CD4-positive, alpha-beta T cell treated with Interleukin-15 for 1 hour (primary cell): Measurements from ENCODE around the gene ZWINT.

Source experiments
- DNase-seq: peaks from one replicate; pipeline ENCODE4 v3.0.0-alpha.2; 2020

Gene ZWINT, protein sequence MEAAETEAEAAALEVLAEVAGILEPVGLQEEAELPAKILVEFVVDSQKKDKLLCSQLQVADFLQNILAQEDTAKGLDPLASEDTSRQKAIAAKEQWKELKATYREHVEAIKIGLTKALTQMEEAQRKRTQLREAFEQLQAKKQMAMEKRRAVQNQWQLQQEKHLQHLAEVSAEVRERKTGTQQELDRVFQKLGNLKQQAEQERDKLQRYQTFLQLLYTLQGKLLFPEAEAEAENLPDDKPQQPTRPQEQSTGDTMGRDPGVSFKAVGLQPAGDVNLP

GRCh38 chr10:56360967-56361612 is at the start of gene ZWINT:
ZWINT (minus strand) TSS chr10:56361259; CDS start chr10:56361236, 23 bp downstream.
- DNase-seq = peak; percentile 92

- DNase-seq = no peak
Observed at GRCh38 chr10:56383806-56384205, 22.7 kb upstream of the ZWINT start.

DNA sequence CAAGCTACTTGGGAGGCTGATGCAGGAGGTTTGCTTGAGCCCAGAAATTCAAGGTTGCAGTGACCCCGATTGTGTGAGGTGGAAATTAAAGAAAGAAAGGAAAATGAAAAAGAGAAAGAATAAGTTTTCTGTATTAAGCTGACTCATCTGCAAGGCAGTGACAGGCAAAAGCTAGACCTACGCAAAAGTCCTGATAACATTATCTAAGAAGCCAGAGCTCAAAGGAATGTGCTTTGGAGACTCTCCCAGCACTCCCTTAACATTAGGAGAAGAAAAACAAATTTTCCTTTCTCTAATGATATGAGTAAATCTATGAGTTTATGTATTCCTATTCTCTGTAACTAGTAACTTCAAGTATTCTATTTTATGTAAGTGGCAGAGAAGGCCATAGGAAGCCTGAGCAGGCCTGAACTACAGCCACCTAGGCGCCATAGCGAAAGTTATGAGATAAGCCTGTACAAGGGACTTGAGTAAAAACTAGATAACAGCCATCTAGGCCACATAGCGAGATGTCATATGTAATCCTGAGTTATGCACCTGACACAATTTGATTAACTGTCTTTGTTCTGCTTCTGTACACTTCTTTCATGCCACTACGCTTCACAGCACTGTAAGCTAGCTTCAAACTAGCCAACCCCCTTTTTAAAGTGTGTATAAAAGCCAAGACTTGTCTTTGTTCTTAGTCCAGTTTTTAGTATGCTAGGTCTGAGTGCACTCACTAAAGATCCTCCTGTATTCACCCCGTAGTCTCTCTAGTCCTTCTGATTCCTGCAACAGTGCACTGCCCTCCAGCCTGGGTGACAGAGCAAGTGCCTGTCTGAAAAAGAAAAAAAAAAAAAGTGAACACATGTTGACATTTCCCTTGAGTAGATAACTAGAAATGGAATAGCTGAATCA is 9.4 kb upstream of the ZWINT start:
- no peak for DNase-seq

- DNase-seq = no peak
Observed at GRCh38 chr10:56360583-56360966, 484 bp downstream of the ZWINT start.

DNA sequence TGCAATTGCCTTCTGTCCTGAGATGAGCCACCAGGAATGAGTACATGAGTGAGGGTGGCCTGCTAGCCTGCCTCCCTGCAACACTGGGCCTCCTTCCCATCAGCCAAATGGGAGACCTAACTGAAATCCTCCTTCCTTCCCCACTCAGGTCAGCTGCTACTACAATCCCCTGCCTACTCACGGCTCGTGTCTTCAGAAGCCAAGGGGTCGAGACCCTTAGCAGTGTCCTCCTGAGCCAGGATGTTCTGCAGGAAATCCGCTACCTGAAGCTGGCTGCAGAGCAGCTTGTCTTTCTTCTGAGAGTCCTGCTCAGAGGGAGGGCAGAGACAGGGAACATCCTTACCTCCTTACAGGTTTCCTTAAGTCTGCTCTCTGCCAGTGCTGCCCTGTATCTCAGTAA is 1.2 kb downstream of the ZWINT start:
- DNase-seq = no peak

- DNase-seq = no peak
Observed at GRCh38 chr10:56357018-56357417, 4.0 kb downstream of the ZWINT start.

DNA sequence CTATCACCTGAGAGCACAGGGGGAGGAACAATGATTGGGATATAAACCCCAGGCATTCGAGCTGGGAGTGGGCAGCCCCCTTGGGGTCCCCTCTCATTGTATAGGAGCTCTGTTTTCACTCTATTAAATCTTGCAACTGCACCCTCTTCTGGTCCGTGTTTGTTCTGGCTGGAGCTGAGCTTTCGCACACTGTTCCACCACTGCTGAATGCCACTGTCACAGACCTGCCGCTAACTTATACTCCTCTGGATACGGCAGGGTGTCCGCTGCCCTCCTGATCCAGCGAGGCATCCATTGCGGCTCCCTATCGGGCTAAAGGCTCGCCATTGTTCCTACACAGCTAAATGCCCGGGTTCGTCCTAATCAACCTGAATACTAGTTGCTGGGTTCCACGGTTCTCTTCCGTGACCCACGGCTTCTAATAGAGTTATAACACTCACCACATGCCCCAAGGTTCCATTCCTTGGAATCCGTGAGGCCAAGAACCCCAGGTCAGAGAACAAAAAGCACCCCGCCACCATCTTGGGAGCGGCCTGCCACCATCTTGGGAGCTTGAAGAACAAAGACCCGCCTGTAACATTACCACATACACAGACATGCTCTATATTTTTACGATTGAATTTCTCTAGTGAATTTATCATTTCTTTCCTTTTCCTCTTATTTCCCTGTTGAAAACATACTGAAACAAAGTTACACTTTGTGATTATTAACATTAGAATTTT is 9.0 kb downstream of the ZWINT start:
- DNase-seq = no peak

DNA sequence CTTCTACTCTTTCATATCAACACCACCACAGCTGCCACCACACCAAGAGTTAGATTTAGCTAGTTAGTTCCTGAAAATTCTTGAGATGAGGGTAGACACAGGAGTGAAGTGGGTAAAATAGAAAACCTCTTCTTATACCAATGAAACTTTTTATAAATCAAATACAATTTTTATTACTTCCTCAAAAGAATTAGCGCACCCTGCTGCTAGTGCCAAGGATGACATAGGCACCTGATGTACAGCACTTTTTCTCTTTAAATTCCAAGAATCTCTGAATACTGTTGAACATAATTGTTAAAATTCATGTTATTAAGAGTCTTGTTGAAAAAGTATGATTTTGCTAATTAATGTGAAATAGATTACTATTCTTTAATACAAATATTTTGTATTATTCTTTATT is 11.4 kb downstream of the ZWINT start:
- DNase-seq = no peak

DNA sequence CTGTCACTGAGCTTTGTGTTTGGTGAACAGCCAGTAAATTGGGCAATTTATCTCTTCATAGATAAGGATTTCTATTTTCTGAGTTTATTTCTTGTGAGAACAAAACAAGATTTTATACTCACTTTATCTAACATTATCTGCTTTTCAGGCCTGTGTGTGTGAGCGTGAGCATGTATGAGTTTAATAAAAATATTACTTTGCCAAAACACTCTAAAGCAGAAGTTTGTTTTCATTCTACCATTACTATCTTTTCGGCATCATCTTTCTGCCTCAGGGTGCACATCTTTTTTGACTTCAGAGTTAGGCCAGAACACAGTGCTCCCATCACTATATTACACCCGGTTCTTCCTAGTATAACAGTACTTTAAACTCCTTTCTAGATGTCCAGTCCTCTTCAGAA is 13.0 kb downstream of the ZWINT start:
- no peak for DNase-seq

GRCh38 chr10:56346845-56347415 is 14.1 kb downstream of the ZWINT start:
- DNase-seq = no peak

- DNase-seq = no peak
Observed at GRCh38 chr10:56341612-56342011, 19.4 kb downstream of the ZWINT start.

DNA sequence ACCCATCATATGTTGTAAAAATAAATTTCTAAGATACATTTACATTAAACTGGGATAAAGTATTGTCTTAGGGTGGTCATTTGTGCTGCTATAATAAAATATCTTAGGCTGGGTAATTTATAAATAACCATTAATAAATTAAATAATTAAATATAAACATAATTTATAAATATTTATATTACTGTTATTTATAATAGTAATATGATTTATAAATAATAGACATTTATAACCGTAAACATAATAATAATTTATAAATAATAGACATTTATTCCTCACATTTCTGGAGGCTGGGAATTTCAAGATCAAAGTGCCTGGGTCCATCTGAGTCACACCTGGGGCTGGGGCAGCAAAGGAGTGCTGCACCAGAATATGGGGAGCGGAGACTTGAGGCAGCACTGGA is 31.1 kb downstream of the ZWINT start:
- no peak for DNase-seq

DNA sequence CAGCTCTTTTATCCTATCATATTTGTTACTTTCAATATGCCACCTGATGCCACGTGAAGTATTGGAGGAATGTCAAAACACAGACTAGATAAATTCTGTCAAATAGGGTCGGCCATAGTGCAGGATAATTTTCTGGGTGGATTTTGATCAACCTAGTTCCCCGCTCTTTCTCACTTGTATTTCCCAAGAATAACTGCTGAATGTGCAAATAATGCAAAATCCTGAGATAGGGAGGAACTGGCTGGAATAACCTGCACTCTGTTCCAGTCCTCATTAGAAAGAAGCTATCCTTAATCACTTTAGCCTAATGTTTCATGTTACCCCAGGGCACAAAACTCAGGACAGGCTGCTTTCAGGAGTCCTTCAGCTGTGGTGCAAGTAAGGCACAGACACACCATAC is 33.9 kb downstream of the ZWINT start:
- DNase-seq = no peak

DNA sequence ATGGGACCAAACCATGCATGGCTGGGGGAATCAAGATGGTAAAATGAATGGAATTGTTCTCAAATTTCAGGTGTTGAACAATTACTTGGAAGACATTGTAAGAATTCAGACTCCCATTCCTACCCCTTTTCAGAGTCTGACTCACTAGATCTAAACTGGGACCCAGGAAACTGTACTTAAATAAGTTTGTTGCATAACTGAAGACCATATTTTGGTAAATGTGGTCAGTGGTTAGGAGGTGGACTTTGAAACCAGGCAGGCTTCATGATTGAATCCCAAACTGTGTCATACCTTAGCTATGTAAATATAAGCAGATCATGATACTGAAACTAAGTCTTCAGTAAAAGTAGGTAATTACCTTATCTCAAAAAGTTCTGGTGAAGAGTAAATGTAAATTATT is 41.7 kb downstream of the ZWINT start:
- DNase-seq = no peak

DNA sequence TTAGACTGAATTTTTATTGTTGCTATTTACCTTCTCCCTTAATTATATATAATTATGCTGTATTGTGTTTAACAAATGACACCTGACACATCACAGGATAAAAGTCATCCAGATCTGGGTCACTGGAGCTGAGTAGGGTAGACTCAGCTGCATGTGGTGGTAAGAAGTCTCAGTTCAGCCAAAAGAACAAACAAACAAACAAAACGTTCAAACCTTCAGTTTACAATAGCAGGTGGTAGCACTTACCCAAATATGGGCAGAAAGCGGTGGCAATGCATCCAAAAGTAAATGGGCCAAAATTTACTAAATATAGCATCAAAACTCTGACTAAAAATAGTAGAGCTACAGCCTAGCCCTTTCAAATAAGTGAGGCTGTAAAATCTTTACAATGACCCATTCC is 42.2 kb downstream of the ZWINT start:
- DNase-seq = no peak

GRCh38 chr10:56317603-56318002 is 43.5 kb downstream of the ZWINT start:
- no peak for DNase-seq

- no peak for DNase-seq
Observed at GRCh38 chr10:56316603-56317002, 44.5 kb downstream of the ZWINT start.
